Kidney (tissue), 14 donors: ENCODE results near the gene URB1. TPM values are rescaled to one million over a fixed set of nuclear protein-coding genes. Genes with fewer than 3 reads are reported as not detected.

Experiments used
- DNase-seq, 5 donors: peaks; one replicate each; pipeline ENCODE4 v3.0.0-alpha.2; 2013 to 2020
- FAIRE-seq: peaks from 2 replicates; lab custom pipeline; 2012; peaks lifted over from hg19 to GRCh38; lab: Jason Lieb, UNC
- H3K27ac ChIP-seq, 2 donors: one replicate each; pipeline ENCODE4 v1.7.0; 2013; ENCODE audit warnings: low read depth in 2 of 2, low read length in 2 of 2, inconsistent platforms in 1 of 2
- H3K27me3 ChIP-seq: one replicate; pipeline ENCODE4 v1.7.1; 2013; ENCODE audit warnings: low read length, inconsistent platforms; ENCODE audit not compliant: control insufficient read depth, insufficient read depth
- H3K36me3 ChIP-seq, 3 donors: one replicate each; pipeline versions ENCODE4 v1.7.0 to v1.7.1; 2013; ENCODE audit warnings: low read length in 3 of 3, control low read depth in 1 of 3, inconsistent platforms in 1 of 3; ENCODE audit not compliant: insufficient read depth in 3 of 3, control insufficient read depth in 2 of 3
- H3K4me1 ChIP-seq, 3 donors: one replicate each; pipeline versions ENCODE4 v1.7.0 to v1.7.1; 2013; ENCODE audit warnings: low read length in 3 of 3, inconsistent platforms in 1 of 3, low read depth in 1 of 3; ENCODE audit not compliant: control insufficient read depth in 2 of 3, insufficient read depth in 2 of 3
- H3K4me3 ChIP-seq, 3 donors: one replicate each; pipeline versions ENCODE4 v1.7.0 to v1.8.1; 2013; ENCODE audit warnings: low read length in 3 of 3, control low read depth in 1 of 3, inconsistent platforms in 1 of 3
- H3K9ac ChIP-seq, 3 donors: one replicate each; pipeline versions ENCODE4 v1.7.0 to v1.7.1; 2013; ENCODE audit warnings: low read length in 3 of 3, control low read depth in 1 of 3, inconsistent platforms in 1 of 3
- H3K9me3 ChIP-seq, 3 donors: one replicate each; pipeline versions ENCODE4 v1.7.0 to v1.7.1; 2013; ENCODE audit warnings: low read length in 3 of 3, control low read depth in 1 of 3, inconsistent platforms in 1 of 3; ENCODE audit not compliant: control insufficient read depth in 2 of 3, insufficient read depth in 1 of 3
- CTCF ChIP-seq: IDR thresholded peaks from 3 replicates; pipeline ENCODE4 v1.5.1; 2012; ENCODE audit warnings: mild to moderate bottlenecking, moderate library complexity, borderline replicate concordance; ENCODE audit not compliant: insufficient read depth; ENCODE audit errors: extremely low read depth
- intact Hi-C: fragments of 100-400 bp; cut with DNase I; formaldehyde crosslinking; loops from one replicate; pipeline ENCODE4 v1.11.1; 2022
- polyA plus RNA-seq: library from polyadenylated mRNA; stranded (reverse); fragments of 350-450 nt; fragmentation: Illumina TruSeq; extraction: RNeasy Lipid Tissue Mini Kit (QIAGEN cat#74804); gene quantifications from one replicate; pipeline ENCODE4 v1.2.3, GENCODE V29; 2014; ENCODE audit warnings: low read depth, low replicate concordance; ENCODE audit not compliant: insufficient read depth
- total RNA-seq: library from RNA; stranded (reverse); fragmentation: NEBNext Ultra II Directional; extraction: Animal tissue kit (Norgen Biotek cat#: 25700); gene quantifications from one replicate; pipeline ENCODE4 v1.2.1, GENCODE V29; 2021
- donor health status: control.
- donor health status: control.
- donor health status: control.
- donor health status: control.
- donor health status: control.
- donor health status: DM: yes; HTN: yes; CAD: no.
- donor health status: Normal renal cell carcinoma (clear cell type).

Gene URB1
- total and polyA plus RNA-seq, 2 donors from 2014 or later, result 1.7 to 15.0 TPM

GRCh38 chr21:32350211-32350980, 42.4 kb downstream of the URB1 start:
- H3K27me3 ChIP-seq, result no peaks in the 10 kb centered on the region
- no peaks in the 10 kb centered on the region for H3K9me3 ChIP-seq
- no peak overlapping the region for H3K27ac ChIP-seq
- H3K4me3 ChIP-seq, result no peak overlapping the region
- FAIRE-seq (no peak), DNase-seq (no peak)
- H3K36me3 ChIP-seq, result peaks cover 7 to 64% (median 64%) of the 10 kb centered on the region in 3 donors
- no peak overlapping the region for H3K9ac ChIP-seq
- TF ChIP-seq CTCF, result no peak
- H3K4me1 ChIP-seq, result no peaks in the 10 kb centered on the region
- intact Hi-C loops, result no loop called here

- TF ChIP-seq CTCF, result no peak
- no peaks in the 10 kb centered on the region for H3K4me1 ChIP-seq
- no peak for DNase-seq
- peaks cover 11 to 67% (median 64%) of the 10 kb centered on the region in 3 donors for H3K36me3 ChIP-seq
- intact Hi-C loops, result no loop called here
- no peak overlapping the region for H3K27ac ChIP-seq
- H3K4me3 ChIP-seq, result no peak overlapping the region
- H3K9ac ChIP-seq, result no peak overlapping the region
- no peak for FAIRE-seq
- no peaks in the 10 kb centered on the region for H3K9me3 ChIP-seq
- no peaks in the 10 kb centered on the region for H3K27me3 ChIP-seq
Observed at GRCh38 chr21:32349333-32349944, 43.4 kb downstream of the URB1 start.

GRCh38 chr21:32348604-32349332, 44.0 kb downstream of the URB1 start:
- intact Hi-C loops, result no loop called here
- H3K4me1 ChIP-seq, result no peaks in the 10 kb centered on the region
- no peak overlapping the region for H3K27ac ChIP-seq
- no peak overlapping the region for H3K4me3 ChIP-seq
- no peaks in the 10 kb centered on the region for H3K27me3 ChIP-seq
- H3K9ac ChIP-seq, result no peak overlapping the region
- FAIRE-seq (no peak), DNase-seq (no peak)
- no peaks in the 10 kb centered on the region for H3K9me3 ChIP-seq
- H3K36me3 ChIP-seq, result peaks cover 11 to 65% (median 63%) of the 10 kb centered on the region in 3 donors
- no peak for TF ChIP-seq CTCF
